ENCODE data around the gene ISG20.

ISG20 gene

GRCh38 chr15:88648357-88649214 is 9.8 kb downstream of the ISG20 start:
- Mint-ChIP-seq H3K9me3 (no peaks in the 10 kb centered on the region), H3K4me1 (ENCODE audit: low read depth in 2 of 2) (peaks cover 64 to 77% of the 10 kb centered on the region in 2 donors), H3K36me3 (ENCODE audit: insufficient read depth) (peaks cover 61% of the 10 kb centered on the region), H3K4me3 (peak overlapping the region; percentile 82 to 88), H3K27ac (peak overlapping the region; percentile 96 to 99), H3K27me3 (no peaks in the 10 kb centered on the region)
- ATAC-seq (replicated peaks) (no peak), DNase-seq (no peak)

GRCh38 chr15:88649286-88649733 is 10.5 kb downstream of the ISG20 start:
- Mint-ChIP-seq H3K4me3 (peak overlapping the region; percentile 82 to 88), H3K27me3 (no peaks in the 10 kb centered on the region), H3K36me3 (ENCODE audit: insufficient read depth) (peaks cover 57% of the 10 kb centered on the region), H3K4me1 (ENCODE audit: low read depth in 2 of 2) (peaks cover 57 to 71% of the 10 kb centered on the region in 2 donors), H3K27ac (peak overlapping the region; percentile 92 to 99), H3K9me3 (no peaks in the 10 kb centered on the region)
- ATAC-seq (replicated peaks) (peak; percentile 97), DNase-seq (peak; percentile 51 to 76 (median 55))

- peaks cover 57% of the 10 kb centered on the region for H3K36me3 Mint-ChIP-seq (ENCODE audit: insufficient read depth)
Measured at GRCh38 chr15:88649753-88650551, 11.1 kb downstream of the ISG20 start.

GRCh38 chr15:88650556-88650955 is 11.7 kb downstream of the ISG20 start:
- H3K36me3 Mint-ChIP-seq (ENCODE audit: insufficient read depth): peaks cover 51% of the 10 kb centered on the region
- no peaks in the 10 kb centered on the region for H3K27me3 Mint-ChIP-seq
- DNase-seq: no peak

More at GRCh38 chr15:88649753-88650551, 11.1 kb downstream of the ISG20 start:
- Mint-ChIP-seq H3K27ac (peak overlapping the region; percentile 92 to 99), H3K9me3 (no peaks in the 10 kb centered on the region), H3K4me3 (peak overlapping the region; percentile 82 to 88), H3K27me3 (no peaks in the 10 kb centered on the region), H3K4me1 (ENCODE audit: low read depth in 2 of 2) (peaks cover 56 to 70% of the 10 kb centered on the region in 2 donors)
- ATAC-seq (replicated peaks) (no peak), DNase-seq (no peak)

GRCh38 chr15:88651136-88651732 is 12.4 kb downstream of the ISG20 start:
- Mint-ChIP-seq H3K27me3 (no peaks in the 10 kb centered on the region), H3K36me3 (ENCODE audit: insufficient read depth) (peaks cover 45% of the 10 kb centered on the region), H3K4me3 (no peak overlapping the region), H3K4me1 (ENCODE audit: low read depth in 2 of 2) (peaks cover 53 to 67% of the 10 kb centered on the region in 2 donors), H3K27ac (peak overlapping the region; percentile 92 to 99), H3K9me3 (no peaks in the 10 kb centered on the region)
- no peak for DNase-seq
- no peak for ATAC-seq (replicated peaks)

More at GRCh38 chr15:88650556-88650955, 11.7 kb downstream of the ISG20 start:
- H3K4me1 Mint-ChIP-seq (ENCODE audit: low read depth in 2 of 2): peaks cover 54 to 69% of the 10 kb centered on the region in 2 donors
- peak overlapping the region; percentile 92 to 99 for H3K27ac Mint-ChIP-seq
- ATAC-seq (replicated peaks): no peak
- H3K4me3 Mint-ChIP-seq: no peak overlapping the region
- H3K9me3 Mint-ChIP-seq: no peaks in the 10 kb centered on the region

- peaks cover 40% of the 10 kb centered on the region for H3K36me3 Mint-ChIP-seq (ENCODE audit: insufficient read depth)
- no peaks in the 10 kb centered on the region for H3K9me3 Mint-ChIP-seq
- H3K4me1 Mint-ChIP-seq (ENCODE audit: low read depth in 2 of 2): peaks cover 50 to 59% of the 10 kb centered on the region in 2 donors
- no peak overlapping the region for H3K4me3 Mint-ChIP-seq
- ATAC-seq (replicated peaks): no peak
- no peaks in the 10 kb centered on the region for H3K27me3 Mint-ChIP-seq
- H3K27ac Mint-ChIP-seq: peak overlapping the region; percentile 92 to 99
- DNase-seq: no peak
Measured at GRCh38 chr15:88651971-88652370, 13.2 kb downstream of the ISG20 start.

- H3K4me3 Mint-ChIP-seq: peak overlapping the region in 1 of 2 donors; percentile 18
- peak overlapping the region; percentile 89 to 97 for H3K27ac Mint-ChIP-seq
- peaks cover 53 to 57% of the 10 kb centered on the region in 2 donors for H3K4me1 Mint-ChIP-seq (ENCODE audit: low read depth in 2 of 2)
- no peaks in the 10 kb centered on the region for H3K9me3 Mint-ChIP-seq
- H3K36me3 Mint-ChIP-seq (ENCODE audit: insufficient read depth): peaks cover 38% of the 10 kb centered on the region
- no peak for DNase-seq
- H3K27me3 Mint-ChIP-seq: no peaks in the 10 kb centered on the region
- ATAC-seq (replicated peaks): no peak
Measured at GRCh38 chr15:88652456-88653199, 13.8 kb downstream of the ISG20 start.

GRCh38 chr15:88653200-88654064 is 14.6 kb downstream of the ISG20 start:
- Mint-ChIP-seq H3K4me3 (no peak overlapping the region), H3K4me1 (ENCODE audit: low read depth in 2 of 2) (peaks cover 49 to 51% of the 10 kb centered on the region in 2 donors), H3K27ac (peak overlapping the region; percentile 89 to 97), H3K9me3 (no peaks in the 10 kb centered on the region), H3K36me3 (ENCODE audit: insufficient read depth) (peaks cover 36% of the 10 kb centered on the region), H3K27me3 (no peaks in the 10 kb centered on the region)
- DNase-seq (no peak), ATAC-seq (replicated peaks) (no peak)

GRCh38 chr15:88654430-88655102 is 15.8 kb downstream of the ISG20 start:
- H3K27ac Mint-ChIP-seq: peak overlapping the region; percentile 81 to 89

GRCh38 chr15:88655103-88655553 is 16.3 kb downstream of the ISG20 start:
- peaks cover 36% of the 10 kb centered on the region for H3K36me3 Mint-ChIP-seq (ENCODE audit: insufficient read depth)
- ATAC-seq (replicated peaks) (no peak), DNase-seq (no peak)
- H3K4me3 Mint-ChIP-seq: peak overlapping the region in 1 of 2 donors; percentile 63
- no peaks in the 10 kb centered on the region for H3K9me3 Mint-ChIP-seq
- peaks cover 33 to 37% of the 10 kb centered on the region in 2 donors for H3K4me1 Mint-ChIP-seq (ENCODE audit: low read depth in 2 of 2)
- H3K27ac Mint-ChIP-seq: peak overlapping the region; percentile 81 to 89
- no peaks in the 10 kb centered on the region for H3K27me3 Mint-ChIP-seq

More at GRCh38 chr15:88654430-88655102, 15.8 kb downstream of the ISG20 start:
- DNase-seq: no peak
- H3K4me1 Mint-ChIP-seq (ENCODE audit: low read depth in 2 of 2): peaks cover 38 to 40% of the 10 kb centered on the region in 2 donors
- H3K9me3 Mint-ChIP-seq: no peaks in the 10 kb centered on the region
- H3K27me3 Mint-ChIP-seq: no peaks in the 10 kb centered on the region
- H3K4me3 Mint-ChIP-seq: no peak overlapping the region
- peaks cover 35% of the 10 kb centered on the region for H3K36me3 Mint-ChIP-seq (ENCODE audit: insufficient read depth)
- no peak for ATAC-seq (replicated peaks)

GRCh38 chr15:88655800-88656488 is 17.1 kb downstream of the ISG20 start:
- ATAC-seq (replicated peaks) (peak; percentile 28), DNase-seq (no peak)
- H3K4me1 Mint-ChIP-seq (ENCODE audit: low read depth in 2 of 2): peaks cover 29 to 34% of the 10 kb centered on the region in 2 donors
- H3K27me3 Mint-ChIP-seq: no peaks in the 10 kb centered on the region
- peak overlapping the region; percentile 81 to 89 for H3K27ac Mint-ChIP-seq
- peaks cover 33% of the 10 kb centered on the region for H3K36me3 Mint-ChIP-seq (ENCODE audit: insufficient read depth)
- no peaks in the 10 kb centered on the region for H3K9me3 Mint-ChIP-seq
- peak overlapping the region in 1 of 2 donors; percentile 63 for H3K4me3 Mint-ChIP-seq

Measured in effector memory CD8-positive, alpha-beta T cell (primary cell).